B cell (primary cell): ENCODE results near the gene DRC1. TPM values are rescaled to one million over a fixed set of nuclear protein-coding genes. Genes with fewer than 3 reads are reported as not detected.
"Not testable (repeated sequence)": the region's sequence is repeated elsewhere in the genome, so short reads cannot be mapped to it uniquely, and the experiment has no call there.

Source experiments
- ATAC-seq: fragments of 200-7000 bp; cut with Tn5 transposase; one replicate; pipeline ENCODE4 v1.10.0; 2021; ENCODE audit warnings: low read depth, mild to moderate bottlenecking, moderate number of reproducible peaks, moderate library complexity
- CTCF ChIA-PET: fragments of 350-600 bp; sonication (Branson Sonifier 250); formaldehyde crosslinking; loops from one replicate; lab custom pipeline; 2021; ENCODE audit warnings: antibody characterized with exemption, inconsistent platforms; lab: Charles Lee
- POLR2A ChIA-PET: fragments of 350-600 bp; sonication (Branson Sonifier 250); formaldehyde crosslinking; loops from one replicate; lab custom pipeline; 2021; ENCODE audit warnings: antibody characterized with exemption; lab: Charles Lee
- DNase-seq: peaks from one replicate; pipeline ENCODE4 v3.0.0; 2013
- H2AFZ ChIP-seq: 2 replicates; pipeline ENCODE4 v1.6.1; 2012; ENCODE audit warnings: mild to moderate bottlenecking, low read depth, low read length; ENCODE audit not compliant: insufficient read depth, poor library complexity, severe bottlenecking
- H3K27ac ChIP-seq, 2 donors: 1 replicate in 1 of 2; 2 replicates in 1 of 2; pipeline ENCODE4 v1.5.1; 2012 to 2013; ENCODE audit warnings: low read length in 2 of 2, mild to moderate bottlenecking in 2 of 2, moderate library complexity in 1 of 2
- H3K27me3 ChIP-seq, 4 experiments: fragments of 200-600 bp in 1 of 4; sonication (generic) in 1 of 4; replicated peaks in 1 of 4; 1 replicate in 2 of 4; 2 replicates in 2 of 4; pipeline versions ENCODE4 v1.6.1 to v1.7.0; 2013 to 2016; ENCODE audit warnings: low read length in 3 of 4, mild to moderate bottlenecking in 2 of 4, mixed read lengths in 1 of 4, moderate library complexity in 1 of 4; ENCODE audit not compliant: insufficient read depth in 4 of 4, control insufficient read depth in 3 of 4; ENCODE audit errors: control extremely low read depth in 1 of 4
- H3K36me3 ChIP-seq, 2 experiments: replicated peaks in 1 of 2; 1 replicate in 1 of 2; 2 replicates in 1 of 2; pipeline versions ENCODE4 v1.6.1 to v1.7.1; 2013; ENCODE audit warnings: low read length in 1 of 2; ENCODE audit not compliant: insufficient read depth in 2 of 2, control insufficient read depth in 1 of 2; ENCODE audit errors: control extremely low read depth in 1 of 2, extremely low read depth in 1 of 2
- H3K4me1 ChIP-seq, 2 donors: fragments of 200-600 bp in 1 of 2; sonication (generic) in 1 of 2; 1 replicate in 1 of 2; 2 replicates in 1 of 2; pipeline versions ENCODE4 v1.5.1 to v1.6.1; 2013 to 2017; ENCODE audit warnings: low read length in 2 of 2; ENCODE audit not compliant: control insufficient read depth in 2 of 2, insufficient read depth in 2 of 2
- H3K4me2 ChIP-seq: replicated peaks from 2 replicates; pipeline ENCODE3; 2012; ENCODE audit warnings: mild to moderate bottlenecking, low read depth, low read length; ENCODE audit not compliant: poor library complexity, severe bottlenecking
- H3K4me3 ChIP-seq, 5 experiments: fragments of 200-600 bp in 1 of 5; sonication (generic) in 1 of 5; 1 replicate in 3 of 5; 2 replicates in 2 of 5; pipeline versions ENCODE4 v1.5.1 to v1.7.0; 2011 to 2016; ENCODE audit warnings: low read length in 4 of 5, mild to moderate bottlenecking in 4 of 5, low read depth in 2 of 5, control low read depth in 1 of 5, moderate library complexity in 1 of 5; ENCODE audit not compliant: insufficient read depth in 1 of 5; ENCODE audit errors: control extremely low read depth in 1 of 5, extremely low read depth in 1 of 5
- H3K79me2 ChIP-seq: fragments of 200-600 bp; sonication (generic); one replicate; pipeline ENCODE4 v1.6.0; 2016; ENCODE audit warnings: low read length; ENCODE audit not compliant: control insufficient read depth, insufficient read depth
- H3K9ac ChIP-seq: fragments of 200-600 bp; sonication (generic); 2 replicates; pipeline ENCODE4 v1.6.1; 2017; ENCODE audit warnings: mild to moderate bottlenecking, low read length, moderate library complexity
- H3K9me3 ChIP-seq, 3 donors: one replicate each; pipeline versions ENCODE4 v1.6.1 to v1.7.1; 2013; ENCODE audit warnings: low read length in 2 of 3; ENCODE audit not compliant: control insufficient read depth in 2 of 3, insufficient read depth in 1 of 3; ENCODE audit errors: control extremely low read depth in 1 of 3
- H4K20me1 ChIP-seq: 2 replicates; pipeline ENCODE4 v1.6.0; 2012; ENCODE audit warnings: mild to moderate bottlenecking, low read length; ENCODE audit not compliant: insufficient read depth, control insufficient read depth, poor library complexity, severe bottlenecking
- H3K27ac Mint-ChIP-seq: one replicate; pipeline ENCODE4 v1.8.0; 2021; ENCODE audit warnings: mixed read lengths
- H3K27me3 Mint-ChIP-seq: one replicate; pipeline ENCODE4 v1.8.0; 2021; ENCODE audit warnings: mixed read lengths
- H3K4me1 Mint-ChIP-seq: one replicate; pipeline ENCODE4 v1.8.0; 2021; ENCODE audit warnings: mixed read lengths
- H3K4me3 Mint-ChIP-seq: one replicate; pipeline ENCODE4 v1.8.0; 2021; ENCODE audit warnings: mixed read lengths
- H3K9me3 Mint-ChIP-seq: one replicate; pipeline ENCODE4 v1.8.0; 2022; ENCODE audit warnings: mixed read lengths; ENCODE audit not compliant: insufficient read depth
- CTCF ChIP-seq: fragments of 200-600 bp; IDR thresholded peaks from one replicate; pipeline ENCODE4 v1.8.0; 2022; ENCODE audit warnings: antibody characterized with exemption, mild to moderate bottlenecking
- EZH2 ChIP-seq: IDR thresholded peaks from 2 replicates; pipeline ENCODE4 v1.6.1; 2012; ENCODE audit warnings: borderline replicate concordance, low read depth, mild to moderate bottlenecking, moderate library complexity, low read length; ENCODE audit not compliant: insufficient read depth, poor library complexity, severe bottlenecking
- WGBS: methylation state at CpG from one replicate; pipeline ENCODE4 v1.1.5; 2013; ENCODE audit warnings: missing lambda C conversion rate; ENCODE audit not compliant: insufficient coverage; 5-methylcytosine and 5-hydroxymethylcytosine counted together
- intact Hi-C: fragments of 100-400 bp; cut with micrococcal nuclease; formaldehyde crosslinking; loops from one replicate; pipeline ENCODE4 v1.10.0; 2022
- polyA plus RNA-seq: library from polyadenylated mRNA; depleted of rRNA; stranded (reverse); fragments of >200 nt; gene quantifications from 2 replicates; pipeline ENCODE4 v1.2.3, GENCODE V29; 2012
- total RNA-seq, 2 donors: library from RNA; stranded (reverse); fragments of 120-200 nt in 1 of 2; gene quantifications; 1 replicate in 1 of 2; 2 replicates in 1 of 2; pipeline versions ENCODE4 v1.2.3 to v1.2.4, GENCODE V29; 2013 to 2022

DRC1 gene
- total and polyA plus RNA-seq, 2 donors (not counting 1 experiment from before 2014, with no cell fraction given) = not detected

GRCh38 chr2:26364669-26365068 lies 37.1 kb upstream of the DRC1 start:
- Histone ChIP-seq H3K4me2 (no peak overlapping the region), H3K4me3 (no peak overlapping the region), H4K20me1 (peaks cover 10% of the 10 kb centered on the region), H3K4me1 (no peaks in the 10 kb centered on the region), H3K36me3 (peaks cover 14 to 23% of the 10 kb centered on the region in 2 experiments), H3K79me2 (peaks cover 30% of the 10 kb centered on the region), H3K27me3 (no peaks in the 10 kb centered on the region), H3K27ac (no peak overlapping the region), H3K9me3 (no peaks in the 10 kb centered on the region), H3K9ac (no peak overlapping the region), H2AFZ (no peak overlapping the region)
- ChIA-PET POLR2A (no interaction called here), CTCF (no interaction called here)
- ATAC-seq (no peak), DNase-seq (no peak)
- intact Hi-C loops = no loop called here
- WGBS = no CpG with 5 or more reads among the region's 4 CpGs
- no peak for TF ChIP-seq EZH2
- TF ChIP-seq CTCF = no peak
- Mint-ChIP-seq H3K9me3 (no peaks in the 10 kb centered on the region), H3K4me1 (peaks cover 5% of the 10 kb centered on the region), H3K27ac (no peak overlapping the region), H3K4me3 (no peak overlapping the region), H3K27me3 (no peaks in the 10 kb centered on the region)

GRCh38 chr2:26366957-26367356 lies 34.8 kb upstream of the DRC1 start:
- Histone ChIP-seq H3K9ac (no peak overlapping the region), H3K27ac (no peak overlapping the region), H3K4me3 (no peak overlapping the region), H3K9me3 (peaks cover 0 to 2% (median 0%) of the 10 kb centered on the region in 3 donors), H3K36me3 (peaks cover 11 to 25% of the 10 kb centered on the region in 2 experiments), H3K4me2 (no peak overlapping the region), H4K20me1 (no peaks in the 10 kb centered on the region), H2AFZ (no peak overlapping the region), H3K4me1 (no peaks in the 10 kb centered on the region), H3K27me3 (no peaks in the 10 kb centered on the region), H3K79me2 (peaks cover 8% of the 10 kb centered on the region)
- ChIA-PET CTCF (interaction anchor here (1.1 kb wide), 1 partner anchor 476 kb away, joined by 4 read pairs; no protein-coding TSS in a partner anchor), POLR2A (no interaction called here)
- intact Hi-C loops = no loop called here
- no peak for ATAC-seq
- no peak overlapping the region for H3K27ac Mint-ChIP-seq
- TF ChIP-seq CTCF = no peak
- no peak for TF ChIP-seq EZH2
- no peak for DNase-seq
- H3K4me3 Mint-ChIP-seq = no peak overlapping the region
- no peaks in the 10 kb centered on the region for H3K27me3 Mint-ChIP-seq
- no peaks in the 10 kb centered on the region for H3K9me3 Mint-ChIP-seq
- WGBS = no CpG with 5 or more reads among the region's 5 CpGs
- H3K4me1 Mint-ChIP-seq = peaks cover 3% of the 10 kb centered on the region

GRCh38 chr2:26369664-26370063 lies 32.1 kb upstream of the DRC1 start:
- H3K4me3 Mint-ChIP-seq, ATAC-seq, H3K4me3 ChIP-seq, H2AFZ ChIP-seq, H4K20me1 ChIP-seq, POLR2A ChIA-PET, H3K27me3 ChIP-seq, H3K4me1 ChIP-seq, CTCF ChIA-PET, H3K9me3 Mint-ChIP-seq, H3K9ac ChIP-seq, H3K4me2 ChIP-seq, H3K27ac Mint-ChIP-seq, H3K79me2 ChIP-seq, intact Hi-C loops, H3K27me3 Mint-ChIP-seq, H3K9me3 ChIP-seq, DNase-seq, H3K4me1 Mint-ChIP-seq, H3K27ac ChIP-seq: not testable (repeated sequence)
- peaks cover 16 to 31% of the 10 kb centered on the region in 2 experiments for H3K36me3 ChIP-seq
- no CpG with 5 or more reads among the region's 2 CpGs for WGBS
